K562 (cell line): ENCODE data around the gene SUMO3. TPM values are rescaled to one million over a fixed set of nuclear protein-coding genes. Genes with fewer than 3 reads are reported as not detected.

Experiments
- ATAC-seq: fragments of 200-7000 bp; cut with Tn5 transposase; 3 replicates; pipeline ENCODE4 v1.9.1; 2020; ENCODE audit warnings: moderate library complexity
- BruUV-seq: library from RNA; stranded (reverse); fragments of 400-500 nt; replicated peaks from 2 replicates; lab custom pipeline; 2021; lab: Mats Ljungman, UMichigan
- CTCF ChIA-PET: fragments of 300-600 bp; formaldehyde crosslinking; extraction: SDS; loops from one replicate; lab custom pipeline; 2021; ENCODE audit warnings: low intra/inter-chr PET ratio; lab: Yijun Ruan, JAX
- POLR2A ChIA-PET: fragments of 300-600, 350-650 bp; sonication (Branson Sonifier 250); formaldehyde crosslinking; extraction: SDS; loops from one replicate; lab custom pipeline; 2021; ENCODE audit warnings: antibody characterized with exemption, inconsistent platforms; lab: Yijun Ruan, JAX
- DNase-seq, 4 experiments: peaks; one replicate each; pipeline versions ENCODE4 v3.0.0 to v3.0.0-alpha.2; 2011 to 2018; ENCODE audit warnings: low spot score in 3 of 4, mixed read lengths in 3 of 4; ENCODE audit errors: extremely low read depth in 1 of 4
- FAIRE-seq: peaks from 2 replicates; lab custom pipeline; 2011; peaks lifted over from hg19 to GRCh38; lab: Jason Lieb, UNC
- H2AFZ ChIP-seq: 2 replicates; pipeline ENCODE4 v1.6.0; 2011; ENCODE audit warnings: low read depth, low read length, control low read depth, inconsistent platforms
- H3K27ac ChIP-seq: fragments of 200-600 bp; 3 replicates; pipeline ENCODE4 v1.8.0; 2011; ENCODE audit warnings: low read depth, mild to moderate bottlenecking, control low read depth, inconsistent platforms, low read length, moderate library complexity, mixed read lengths; ENCODE audit errors: extremely low read depth
- H3K27me3 ChIP-seq, 2 experiments: fragments of 300-600 bp in 1 of 2; 2 replicates in 1 of 2; 3 replicates in 1 of 2; pipeline versions ENCODE4 v1.6.0 to v1.8.0; 2011; ENCODE audit warnings: inconsistent platforms in 2 of 2, low read length in 2 of 2, mild to moderate bottlenecking in 1 of 2, mixed read lengths in 1 of 2, moderate library complexity in 1 of 2; ENCODE audit not compliant: control insufficient read depth in 2 of 2, insufficient read depth in 2 of 2
- H3K36me3 ChIP-seq: fragments of 300-600 bp; 3 replicates; pipeline ENCODE4 v1.8.0; 2011; ENCODE audit warnings: mild to moderate bottlenecking, low read length, inconsistent platforms; ENCODE audit not compliant: control insufficient read depth, insufficient read depth
- H3K4me1 ChIP-seq, 2 experiments: fragments of 200-600 bp in 1 of 2; replicated peaks in 1 of 2; 2 replicates in 1 of 2; 3 replicates in 1 of 2; pipeline versions ENCODE4 v1.5.1 to v1.8.0; 2011; ENCODE audit warnings: inconsistent platforms in 2 of 2, low read length in 2 of 2, mild to moderate bottlenecking in 1 of 2, mixed read lengths in 1 of 2, moderate library complexity in 1 of 2; ENCODE audit not compliant: control insufficient read depth in 2 of 2, insufficient read depth in 2 of 2
- H3K4me2 ChIP-seq: 2 replicates; pipeline ENCODE4 v1.6.1; 2011; ENCODE audit warnings: low read length, control low read depth, inconsistent platforms, mixed read lengths; ENCODE audit not compliant: insufficient read depth
- H3K4me3 ChIP-seq: fragments of 200-600 bp; sonication (generic), shearing (Covaris generic); 2 replicates; pipeline ENCODE4 v1.5.1; 2016; ENCODE audit warnings: control low read depth, inconsistent platforms
- H3K79me2 ChIP-seq: fragments of 200-600 bp; 3 replicates; pipeline ENCODE4 v1.8.0; 2011; ENCODE audit warnings: low read length, inconsistent platforms; ENCODE audit not compliant: control insufficient read depth, insufficient read depth
- H3K9ac ChIP-seq, 2 experiments: 2 replicates each; pipeline versions ENCODE4 v1.6.0 to v1.6.1; 2011; ENCODE audit warnings: low read depth in 2 of 2, low read length in 2 of 2, control low read depth in 1 of 2, inconsistent platforms in 1 of 2, mild to moderate bottlenecking in 1 of 2, mixed read lengths in 1 of 2; ENCODE audit not compliant: insufficient read depth in 1 of 2
- H3K9me1 ChIP-seq: one replicate; pipeline ENCODE4 v1.6.0; 2011; ENCODE audit warnings: inconsistent platforms, mild to moderate bottlenecking, low read length, moderate library complexity; ENCODE audit not compliant: control insufficient read depth, insufficient read depth
- H3K9me3 ChIP-seq: replicated peaks from 2 replicates; pipeline ENCODE4 v1.5.1; 2011; ENCODE audit warnings: low read depth, low read length, inconsistent platforms; ENCODE audit not compliant: control insufficient read depth, insufficient read depth
- H4K20me1 ChIP-seq: replicated peaks from 2 replicates; pipeline ENCODE4 v1.6.1; 2011; ENCODE audit warnings: low read length, inconsistent platforms, mixed read lengths; ENCODE audit not compliant: control insufficient read depth, insufficient read depth
- EGR1 ChIP-seq: fragments of 450-650 bp; conservative IDR thresholded peaks from 2 replicates; pipeline ENCODE4 v1.6.1; 2017; ENCODE audit warnings: mild to moderate bottlenecking
- NR2C2 ChIP-seq, 2 experiments: fragments of 200-800 bp in 1 of 2; sonication (Bioruptor generic) in 1 of 2; sonication (generic) in 1 of 2; formaldehyde crosslinking in 1 of 2; IDR thresholded peaks; 2 replicates each; pipeline versions ENCODE4 v1.6.1 to v1.8.0; 2016 to 2022; ENCODE audit warnings: mild to moderate bottlenecking in 1 of 2, missing compliant biosample characterization in 1 of 2, missing genetic modification characterization in 1 of 2, missing genetic modification reagents in 1 of 2
- POLR2G ChIP-seq: fragments of 200-400 bp; formaldehyde crosslinking; IDR thresholded peaks from 2 replicates; pipeline ENCODE4 v1.6.1; 2017; ENCODE audit warnings: low read depth, mild to moderate bottlenecking, antibody characterized with exemption, low read length, moderate library complexity
- RBFOX2 ChIP-seq: fragments of 200-400 bp; formaldehyde crosslinking; IDR thresholded peaks from 2 replicates; pipeline ENCODE4 v1.6.1; 2017; ENCODE audit warnings: low read depth, mild to moderate bottlenecking, low read length, moderate library complexity
- RBM14 ChIP-seq: fragments of 200-400 bp; formaldehyde crosslinking; IDR thresholded peaks from 2 replicates; pipeline ENCODE4 v1.6.1; 2018; ENCODE audit warnings: low read depth, mild to moderate bottlenecking, low read length, moderate library complexity, borderline replicate concordance; ENCODE audit not compliant: insufficient read depth
- SAFB2 ChIP-seq: fragments of 200-400 bp; formaldehyde crosslinking; IDR thresholded peaks from 2 replicates; pipeline ENCODE4 v1.6.1; 2018; ENCODE audit warnings: borderline replicate concordance, low read length, low read depth, moderate library complexity; ENCODE audit not compliant: severe bottlenecking
- SUPT5H ChIP-seq: fragments of 450-650 bp; IDR thresholded peaks from 2 replicates; pipeline ENCODE4 v1.6.1; 2016
- ZNF146 ChIP-seq: IDR thresholded peaks from one replicate; pipeline ENCODE4 v1.6.1; 2018; ENCODE audit warnings: missing compliant biosample characterization; ENCODE audit not compliant: unreplicated experiment
- ZNF282 ChIP-seq: sonication (generic); formaldehyde crosslinking; IDR thresholded peaks from 2 replicates; pipeline ENCODE4 v1.8.1; 2023; ENCODE audit warnings: missing genetic modification reagents
- WGBS: fragments of 100-300 bp; shearing (Covaris generic); methylation state at CpG from one replicate; pipeline ENCODE4 v1.1.6; 2016; ENCODE audit warnings: low coverage, mixed read lengths; ENCODE audit not compliant: insufficient coverage; ENCODE audit errors: missing lambda C conversion rate; 5-methylcytosine and 5-hydroxymethylcytosine counted together
- in situ Hi-C: fragments of 300-500 bp; cut with MboI; formaldehyde crosslinking; loops from 4 replicates; pipeline ENCODE4 v1.15.0; 2018; ENCODE audit warnings: inconsistent platforms, mixed read lengths
- intact Hi-C: fragments of 100-400 bp; cut with micrococcal nuclease; formaldehyde crosslinking; loops from 2 replicates; pipeline ENCODE4 v1.14.2; 2022
- polyA plus RNA-seq, 8 experiments: library from polyadenylated mRNA; depleted of rRNA in 4 of 8; stranded (reverse) in 5 of 8; unstranded in 3 of 8; fragments of >200 nt; fragmentation: Nextera tagmentation in 2 of 8; fragmentation: Illumina TruSeq in 1 of 8; extraction: Ambion mirVana in 2 of 8; extraction: Trizol in 1 of 8; gene quantifications; 2 replicates each; pipeline versions ENCODE4 v1.2.1 to v1.2.3, GENCODE V29; 2011 to 2014; ENCODE audit warnings: inconsistent platforms in 1 of 8, missing spikeins in 1 of 8
- total RNA-seq, 7 experiments: library from RNA; depleted of rRNA in 6 of 7; stranded (reverse); fragments of >200 nt in 6 of 7; fragmentation: Illumina TruSeq in 2 of 7; extraction: Trizol in 2 of 7; gene quantifications; 2 replicates each; pipeline versions ENCODE4 v1.2.1 to v1.2.3, GENCODE V29; 2011 to 2021; ENCODE audit warnings: low replicate concordance in 1 of 7
- TF ChIP-seq, protein P1 (sequence below): sonication (generic); formaldehyde crosslinking; IDR thresholded peaks from 2 replicates; pipeline ENCODE4 v1.8.0; 2022; ENCODE audit warnings: mild to moderate bottlenecking, missing genetic modification reagents
- TF ChIP-seq, protein P2 (sequence below): sonication (generic); formaldehyde crosslinking; IDR thresholded peaks from 2 replicates; pipeline ENCODE4 v1.8.0; 2022; ENCODE audit warnings: mild to moderate bottlenecking, missing genetic modification reagents
- TF ChIP-seq, protein P3 (sequence below): fragments of 450-650 bp; formaldehyde crosslinking; IDR thresholded peaks from 2 replicates; pipeline ENCODE4 v1.4.0; 2020; ENCODE audit warnings: mild to moderate bottlenecking, moderate library complexity

Gene SUMO3
- total and polyA plus RNA-seq, 9 of the 15 experiments (the other 6 are each of a cell fraction or from before 2014, with no cell fraction given) = 13.9 to 143 (median 113) TPM

DNA sequence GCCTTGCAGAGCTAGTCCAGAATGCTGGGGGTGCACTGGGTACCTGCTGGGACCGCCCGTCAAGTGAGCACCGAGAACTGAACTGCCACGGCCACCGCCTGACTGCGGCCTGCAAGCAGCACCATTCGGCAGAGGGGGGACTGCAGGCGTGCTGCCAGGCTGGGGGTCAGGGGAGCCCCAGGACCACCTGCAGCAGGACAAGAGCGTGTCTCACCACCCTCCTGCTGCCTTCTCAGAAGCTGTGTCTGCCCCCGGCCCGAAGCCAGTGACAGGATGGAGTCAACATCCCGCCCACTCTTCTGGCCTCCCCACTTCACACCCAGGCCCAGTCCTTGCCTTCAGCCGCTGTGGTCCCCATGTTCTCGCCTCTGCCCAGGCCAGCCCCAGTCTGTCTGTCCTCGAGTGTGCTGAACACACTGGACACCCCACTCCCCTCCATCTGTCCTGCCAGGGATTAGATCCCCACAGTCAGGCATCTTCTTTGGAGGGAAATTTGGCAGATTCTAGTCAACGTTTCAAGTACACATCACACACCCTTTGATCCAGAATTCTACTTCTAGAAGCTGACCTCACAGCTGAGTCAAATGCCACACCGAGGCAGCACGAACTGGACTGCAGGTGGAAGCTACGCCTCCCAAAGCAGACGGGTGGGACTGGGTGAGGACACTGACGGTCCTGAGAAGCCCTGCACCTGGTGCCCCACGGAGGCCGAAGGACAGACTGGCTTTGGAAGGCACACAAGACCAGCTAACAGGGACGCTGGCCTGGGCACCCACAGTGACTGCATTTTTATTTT is 29.6 kb upstream of the SUMO3 start:
- H3K36me3 ChIP-seq = peaks cover 35% of the 10 kb centered on the region
- no peaks in the 10 kb centered on the region for H3K9me3 ChIP-seq
- peaks cover 3% of the 10 kb centered on the region for H3K79me2 ChIP-seq
- peak overlapping the region in 1 of 2 experiments; percentile 23; a peak in 1 of 4 replicates for H3K9ac ChIP-seq
- CTCF ChIA-PET = no interaction called here
- no peak overlapping the region for H3K4me3 ChIP-seq
- in situ Hi-C loops (no loop called here), intact Hi-C loops (loop anchor here (5.0 kb wide), 1 partner anchor 45 kb away; the partner anchor contains the start of gene UBE2G2)
- FAIRE-seq (no peak), DNase-seq (no peak), ATAC-seq (no peak)
- no TSS peak for BruUV-seq
- peaks cover 4 to 7% of the 10 kb centered on the region in 2 experiments; a peak in 2 of 5 replicates for H3K27me3 ChIP-seq
- H3K4me1 ChIP-seq = peaks cover 15 to 48% of the 10 kb centered on the region in 2 experiments
- H3K9me1 ChIP-seq = no peaks in the 10 kb centered on the region
- WGBS = 85% methylated on average over 22 of the region's 24 CpGs
- no peak overlapping the region for H3K27ac ChIP-seq
- no peak overlapping the region for H3K4me2 ChIP-seq
- no peaks in the 10 kb centered on the region for H4K20me1 ChIP-seq
- H2AFZ ChIP-seq = no peak overlapping the region
- POLR2A ChIA-PET = interaction anchor here (1.0 to 1.2 kb wide), 2 partner anchors 10 to 13 kb away, joined by 5 read pairs; no protein-coding TSS in a partner anchor
- TF ChIP-seq SUPT5H (0 out of 2 replicates have a peak, but pooled peaks have one; percentile 30), SAFB2 (no peak), RBM14 (peak; percentile 63; the same call in 1 of the 2 replicates), RBFOX2 (0 out of 2 replicates have a peak, but pooled peaks have one; percentile 5), ZNF282 (0 out of 2 replicates have a peak, but pooled peaks have one; percentile 5), NR2C2 (CRISPR knock-in tag; IDR thresholded peaks at IDR 0.05) (0 out of 2 replicates have a peak, but pooled peaks have one; percentile 21), NR2C2 (tag; IDR thresholded peaks at IDR 0.05) (no peak), ZNF146 (no peak), POLR2G (peak; percentile 77), EGR1 (peak; percentile 51)
- TF ChIP-seq, protein P1, sequence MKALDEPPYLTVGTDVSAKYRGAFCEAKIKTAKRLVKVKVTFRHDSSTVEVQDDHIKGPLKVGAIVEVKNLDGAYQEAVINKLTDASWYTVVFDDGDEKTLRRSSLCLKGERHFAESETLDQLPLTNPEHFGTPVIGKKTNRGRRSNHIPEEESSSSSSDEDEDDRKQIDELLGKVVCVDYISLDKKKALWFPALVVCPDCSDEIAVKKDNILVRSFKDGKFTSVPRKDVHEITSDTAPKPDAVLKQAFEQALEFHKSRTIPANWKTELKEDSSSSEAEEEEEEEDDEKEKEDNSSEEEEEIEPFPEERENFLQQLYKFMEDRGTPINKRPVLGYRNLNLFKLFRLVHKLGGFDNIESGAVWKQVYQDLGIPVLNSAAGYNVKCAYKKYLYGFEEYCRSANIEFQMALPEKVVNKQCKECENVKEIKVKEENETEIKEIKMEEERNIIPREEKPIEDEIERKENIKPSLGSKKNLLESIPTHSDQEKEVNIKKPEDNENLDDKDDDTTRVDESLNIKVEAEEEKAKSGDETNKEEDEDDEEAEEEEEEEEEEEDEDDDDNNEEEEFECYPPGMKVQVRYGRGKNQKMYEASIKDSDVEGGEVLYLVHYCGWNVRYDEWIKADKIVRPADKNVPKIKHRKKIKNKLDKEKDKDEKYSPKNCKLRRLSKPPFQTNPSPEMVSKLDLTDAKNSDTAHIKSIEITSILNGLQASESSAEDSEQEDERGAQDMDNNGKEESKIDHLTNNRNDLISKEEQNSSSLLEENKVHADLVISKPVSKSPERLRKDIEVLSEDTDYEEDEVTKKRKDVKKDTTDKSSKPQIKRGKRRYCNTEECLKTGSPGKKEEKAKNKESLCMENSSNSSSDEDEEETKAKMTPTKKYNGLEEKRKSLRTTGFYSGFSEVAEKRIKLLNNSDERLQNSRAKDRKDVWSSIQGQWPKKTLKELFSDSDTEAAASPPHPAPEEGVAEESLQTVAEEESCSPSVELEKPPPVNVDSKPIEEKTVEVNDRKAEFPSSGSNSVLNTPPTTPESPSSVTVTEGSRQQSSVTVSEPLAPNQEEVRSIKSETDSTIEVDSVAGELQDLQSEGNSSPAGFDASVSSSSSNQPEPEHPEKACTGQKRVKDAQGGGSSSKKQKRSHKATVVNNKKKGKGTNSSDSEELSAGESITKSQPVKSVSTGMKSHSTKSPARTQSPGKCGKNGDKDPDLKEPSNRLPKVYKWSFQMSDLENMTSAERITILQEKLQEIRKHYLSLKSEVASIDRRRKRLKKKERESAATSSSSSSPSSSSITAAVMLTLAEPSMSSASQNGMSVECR (CRISPR knock-in tag) = 0 out of 2 replicates have a peak, but pooled peaks have one; percentile 17
- TF ChIP-seq, protein P2, sequence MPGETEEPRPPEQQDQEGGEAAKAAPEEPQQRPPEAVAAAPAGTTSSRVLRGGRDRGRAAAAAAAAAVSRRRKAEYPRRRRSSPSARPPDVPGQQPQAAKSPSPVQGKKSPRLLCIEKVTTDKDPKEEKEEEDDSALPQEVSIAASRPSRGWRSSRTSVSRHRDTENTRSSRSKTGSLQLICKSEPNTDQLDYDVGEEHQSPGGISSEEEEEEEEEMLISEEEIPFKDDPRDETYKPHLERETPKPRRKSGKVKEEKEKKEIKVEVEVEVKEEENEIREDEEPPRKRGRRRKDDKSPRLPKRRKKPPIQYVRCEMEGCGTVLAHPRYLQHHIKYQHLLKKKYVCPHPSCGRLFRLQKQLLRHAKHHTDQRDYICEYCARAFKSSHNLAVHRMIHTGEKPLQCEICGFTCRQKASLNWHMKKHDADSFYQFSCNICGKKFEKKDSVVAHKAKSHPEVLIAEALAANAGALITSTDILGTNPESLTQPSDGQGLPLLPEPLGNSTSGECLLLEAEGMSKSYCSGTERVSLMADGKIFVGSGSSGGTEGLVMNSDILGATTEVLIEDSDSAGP = no peak
- TF ChIP-seq, protein P3, sequence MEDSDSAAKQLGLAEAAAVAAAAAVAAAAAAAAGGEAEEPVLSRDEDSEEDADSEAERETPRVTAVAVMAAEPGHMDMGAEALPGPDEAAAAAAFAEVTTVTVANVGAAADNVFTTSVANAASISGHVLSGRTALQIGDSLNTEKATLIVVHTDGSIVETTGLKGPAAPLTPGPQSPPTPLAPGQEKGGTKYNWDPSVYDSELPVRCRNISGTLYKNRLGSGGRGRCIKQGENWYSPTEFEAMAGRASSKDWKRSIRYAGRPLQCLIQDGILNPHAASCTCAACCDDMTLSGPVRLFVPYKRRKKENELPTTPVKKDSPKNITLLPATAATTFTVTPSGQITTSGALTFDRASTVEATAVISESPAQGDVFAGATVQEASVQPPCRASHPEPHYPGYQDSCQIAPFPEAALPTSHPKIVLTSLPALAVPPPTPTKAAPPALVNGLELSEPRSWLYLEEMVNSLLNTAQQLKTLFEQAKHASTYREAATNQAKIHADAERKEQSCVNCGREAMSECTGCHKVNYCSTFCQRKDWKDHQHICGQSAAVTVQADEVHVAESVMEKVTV (CRISPR knock-in tag) = no peak
